ENCODE measurements around the gene CD302.
"Not testable (repeated sequence)": the region's sequence is repeated elsewhere in the genome, so short reads cannot be mapped to it uniquely, and the experiment has no call there.

Gene CD302

DNA sequence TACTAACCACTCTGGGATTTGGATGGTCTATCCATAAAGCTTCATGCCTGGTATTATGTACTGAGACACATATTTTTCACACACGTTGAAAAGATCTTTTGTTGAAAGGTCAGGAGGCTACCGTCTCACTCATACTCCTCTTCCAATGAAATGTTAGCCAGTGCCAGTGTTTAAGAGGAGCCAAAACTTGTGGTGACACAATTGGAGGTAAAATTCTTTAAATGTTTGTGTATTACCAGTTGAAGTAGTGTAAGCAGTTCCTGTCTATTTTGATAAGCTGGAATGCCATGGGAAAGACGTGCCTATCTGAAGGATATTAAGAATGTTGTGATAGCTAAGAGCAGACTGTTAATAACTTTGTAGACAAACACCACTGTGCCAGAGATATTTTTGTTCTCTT lies 53.6 kb downstream of the CD302 start:
- DNase-seq, result no peak

DNA sequence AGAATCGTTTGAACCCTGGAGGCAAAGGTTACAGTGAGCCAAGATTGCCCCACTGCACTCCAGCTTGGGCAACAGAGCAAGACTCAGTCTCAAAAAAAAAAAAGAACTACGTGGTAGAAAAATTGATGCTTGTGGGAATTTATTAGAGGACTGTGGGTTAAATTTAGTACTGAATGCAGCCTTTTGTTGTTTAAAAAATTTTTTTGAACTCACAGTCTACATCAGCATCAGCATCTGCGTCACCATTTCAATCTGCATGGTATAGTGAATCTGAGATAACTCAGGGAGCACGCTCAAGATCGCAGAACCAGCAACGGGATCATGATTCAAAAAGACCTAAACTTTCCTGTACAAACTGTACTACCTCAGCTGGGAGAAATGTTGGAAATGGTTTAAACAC lies 55.2 kb downstream of the CD302 start:
- no peak for DNase-seq

DNA sequence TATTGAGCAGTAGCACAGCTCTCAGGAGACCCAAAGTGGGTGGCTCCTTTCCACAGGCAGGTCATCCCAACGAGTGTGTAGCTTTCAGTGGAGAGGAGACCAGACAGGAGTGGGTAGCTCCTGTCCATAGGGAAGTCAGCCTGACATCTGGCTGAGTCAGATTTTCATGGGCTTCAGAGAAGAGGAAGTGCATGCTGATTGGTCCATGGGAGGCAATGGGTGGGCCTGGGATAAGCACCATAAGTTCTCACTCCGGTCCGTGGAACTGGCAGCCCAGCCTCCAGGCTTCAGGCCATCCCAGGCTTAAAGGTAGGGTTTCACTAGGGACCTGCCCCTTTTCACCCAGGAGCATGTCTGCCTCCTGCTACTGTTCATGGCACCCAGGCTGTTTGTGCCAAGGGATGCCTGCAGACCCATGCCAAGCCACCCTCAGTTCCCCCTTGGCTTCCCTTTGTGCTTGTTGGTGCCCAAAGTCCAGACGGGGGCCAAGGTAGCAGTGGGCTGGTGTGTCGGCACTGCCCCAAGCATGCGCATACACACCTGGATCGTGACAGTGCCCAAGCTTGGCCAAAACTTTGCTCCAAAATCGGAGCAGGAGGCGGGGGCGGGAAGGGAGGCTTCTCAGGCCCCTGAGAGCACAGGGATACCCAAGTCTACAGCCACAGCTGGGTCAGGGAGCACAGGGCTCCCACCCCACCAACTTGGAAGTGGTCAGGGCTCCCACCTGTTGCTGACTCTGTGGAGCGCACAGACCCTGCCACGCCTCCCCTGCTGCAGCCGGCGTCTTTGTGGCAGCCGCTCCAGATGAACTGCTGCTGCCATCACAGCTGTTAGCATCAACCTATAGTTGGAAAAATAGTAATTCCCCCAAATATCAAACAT lies 59.3 kb downstream of the CD302 start:
- DNase-seq, result no peak

DNA sequence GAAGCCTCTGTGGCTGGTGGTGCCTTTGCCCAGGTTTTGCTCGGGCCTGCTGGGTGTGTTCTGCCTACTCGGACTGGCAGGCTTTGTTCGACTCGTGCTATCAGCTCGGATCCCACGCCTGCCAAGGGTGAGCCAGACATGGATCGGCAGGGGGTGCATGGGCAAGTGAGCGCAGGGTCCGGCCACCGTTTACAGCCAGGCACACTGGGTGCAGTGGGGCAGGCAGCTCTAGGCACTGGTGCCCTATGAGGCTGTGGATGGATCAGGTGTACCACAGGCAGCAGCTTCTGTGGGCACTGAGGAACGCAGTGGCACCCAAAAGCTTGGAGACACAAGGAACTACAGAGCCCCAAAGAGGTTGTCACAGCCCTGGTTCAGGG lies 60.1 kb downstream of the CD302 start:
- no peak for DNase-seq

DNA sequence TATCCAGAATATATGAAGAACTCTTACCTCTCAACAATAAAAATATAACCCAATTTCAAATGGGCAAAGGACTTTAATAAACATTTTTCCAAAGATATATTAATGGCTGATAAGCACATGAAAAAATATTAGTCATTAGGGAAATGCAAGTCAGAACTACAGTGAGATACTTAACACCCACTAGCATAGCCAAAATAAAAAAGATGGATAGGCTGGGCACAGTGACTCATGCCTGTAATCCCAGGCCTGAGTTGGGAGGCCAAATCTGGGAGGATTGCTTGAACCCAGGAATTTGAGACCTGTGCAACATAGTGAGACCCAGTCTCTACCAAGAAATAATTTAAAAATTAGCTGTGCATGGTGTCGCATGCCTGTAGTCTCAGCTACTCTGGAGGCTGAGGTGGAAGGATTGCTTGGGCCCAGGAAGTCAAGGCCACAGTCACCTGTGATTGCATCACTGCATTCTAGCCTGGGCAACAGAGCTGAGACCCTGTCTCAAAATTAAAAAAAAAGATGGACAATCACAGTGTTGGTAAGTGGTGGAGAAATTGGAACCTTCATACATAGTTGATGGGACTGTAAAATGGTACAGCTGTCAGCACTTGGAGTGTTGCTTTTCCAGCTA lies 60.6 kb downstream of the CD302 start:
- no peak for DNase-seq

DNA sequence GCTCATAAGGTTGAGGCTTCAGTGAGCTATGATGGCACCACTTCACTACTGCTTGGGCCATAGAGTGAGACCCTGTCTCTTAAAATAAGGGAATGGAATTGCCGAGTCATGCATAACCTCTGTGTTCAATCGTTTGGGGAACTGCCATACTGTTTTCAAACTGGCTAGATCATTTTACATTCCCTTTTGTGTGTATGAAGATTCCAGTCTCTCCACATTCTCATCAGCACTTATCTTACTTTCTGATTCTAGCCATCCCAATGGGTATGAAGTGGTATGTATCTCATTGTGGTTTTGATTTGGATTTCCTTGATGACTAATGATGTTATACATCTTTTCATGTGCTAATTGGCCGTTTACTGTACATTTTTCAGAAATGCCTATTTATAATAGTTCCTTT lies 62.0 kb downstream of the CD302 start:
- DNase-seq, result no peak

DNA sequence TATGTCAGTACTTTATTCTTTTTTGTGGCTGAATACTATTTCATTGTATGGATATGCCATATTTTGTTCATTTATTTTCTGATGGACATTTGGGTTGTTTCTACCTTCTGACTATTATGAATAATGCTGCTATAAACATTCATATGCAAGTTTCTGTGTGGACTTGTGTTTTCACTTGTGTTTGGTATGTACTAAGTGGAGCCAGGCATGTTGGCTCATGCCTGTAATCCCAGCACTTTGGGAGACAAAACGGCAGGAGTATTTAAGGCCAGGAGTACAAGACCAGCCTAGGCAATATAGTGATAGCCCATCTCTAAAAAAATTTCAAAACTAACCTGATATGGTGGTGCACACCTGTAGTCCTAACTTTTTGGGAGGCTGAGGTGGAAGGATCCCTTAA lies 62.4 kb downstream of the CD302 start:
- DNase-seq, result no peak

DNA sequence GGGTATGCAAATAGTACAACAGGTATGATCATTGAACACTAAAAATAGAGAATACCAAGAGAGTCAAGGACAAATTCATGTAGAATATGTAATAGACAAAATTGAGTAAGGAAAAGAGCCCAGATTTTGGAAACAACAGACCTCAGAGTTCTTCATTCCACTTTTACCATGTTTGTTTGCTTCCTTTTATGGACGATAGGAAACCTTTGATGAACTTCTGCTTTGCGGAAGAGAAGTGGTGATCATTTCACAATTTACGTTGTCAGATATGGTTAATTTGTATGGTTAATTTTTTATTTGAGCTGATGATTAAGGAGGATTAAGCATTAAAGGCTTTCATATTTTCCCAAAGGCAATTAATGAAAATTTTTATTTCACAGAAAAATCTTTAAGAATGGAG lies 69.4 kb downstream of the CD302 start:
- DNase-seq, result no peak

DNA sequence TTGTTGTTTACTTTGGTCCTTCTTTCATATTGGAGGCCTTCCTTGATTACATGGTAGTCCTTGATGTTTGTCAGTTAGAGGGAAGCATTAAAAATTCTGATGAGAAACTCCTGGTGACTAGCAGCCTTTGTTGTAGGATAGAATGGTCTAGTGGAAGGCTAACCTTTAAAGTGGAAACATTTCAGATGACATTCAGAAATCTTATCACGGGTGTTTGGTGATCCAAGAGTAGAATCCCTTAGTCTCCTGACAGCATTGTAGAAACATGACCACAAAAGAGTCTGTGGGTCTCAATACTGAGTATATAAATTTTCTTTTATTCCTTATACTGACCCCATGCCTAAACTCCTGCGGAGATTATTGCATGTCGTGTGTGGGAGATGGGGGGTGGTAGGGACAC lies 72.3 kb downstream of the CD302 start:
- DNase-seq, result no peak

DNA sequence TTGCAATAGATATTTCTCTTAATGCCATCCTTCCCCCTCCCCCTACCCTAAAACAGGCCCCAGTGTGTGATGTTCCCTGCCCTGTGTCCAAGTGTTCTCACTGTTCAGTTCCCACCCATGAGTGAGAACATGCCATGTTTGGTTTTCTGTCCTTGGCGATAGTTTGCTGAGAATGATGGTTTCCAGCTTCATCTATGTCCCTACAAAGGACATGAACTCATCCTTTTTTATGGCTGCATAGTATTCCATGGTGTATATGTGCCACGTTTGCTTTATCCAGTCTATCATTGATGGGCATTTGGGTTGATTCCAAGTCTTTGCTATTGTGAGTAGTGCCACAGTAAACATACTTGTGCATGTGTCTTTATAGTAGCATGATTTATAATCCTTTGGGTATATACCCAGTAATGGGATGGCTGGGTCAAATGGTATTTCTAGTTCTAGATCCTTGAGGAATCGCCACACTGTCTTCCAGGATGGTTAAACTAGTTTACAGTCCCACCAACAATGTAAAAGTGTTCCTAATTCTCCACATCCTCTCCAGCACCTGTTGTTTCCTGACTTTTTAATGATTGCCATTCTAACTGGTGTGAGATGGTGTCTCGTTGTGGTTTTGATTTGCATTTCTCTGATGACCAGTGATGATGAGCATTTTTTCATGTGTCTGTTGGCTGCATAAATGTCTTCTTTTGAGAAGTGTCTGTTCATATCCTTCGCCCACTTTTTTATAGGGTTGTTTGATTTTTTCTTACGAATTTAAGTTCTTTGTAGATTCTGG lies 73.0 kb downstream of the CD302 start:
- not testable (repeated sequence) for DNase-seq

DNA sequence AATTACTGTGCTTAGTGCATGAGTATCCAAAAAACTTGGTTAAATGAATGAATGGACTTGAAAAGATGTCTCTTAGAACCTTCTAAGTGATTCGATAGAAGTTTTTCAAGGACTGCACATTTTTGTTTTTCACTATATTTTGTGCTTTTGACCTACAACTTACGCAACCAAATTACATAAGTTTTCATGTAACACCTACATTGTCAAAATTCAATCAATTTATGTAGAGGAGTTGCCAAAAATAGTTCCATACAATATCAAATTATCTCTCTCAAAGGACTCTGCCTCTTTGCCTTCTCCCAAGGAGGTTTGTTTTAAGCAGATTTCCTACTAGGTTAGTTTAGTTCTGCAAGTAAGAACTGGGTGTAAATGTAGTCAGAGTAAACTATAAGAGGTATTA lies 75.4 kb downstream of the CD302 start:
- no peak for DNase-seq

DNA sequence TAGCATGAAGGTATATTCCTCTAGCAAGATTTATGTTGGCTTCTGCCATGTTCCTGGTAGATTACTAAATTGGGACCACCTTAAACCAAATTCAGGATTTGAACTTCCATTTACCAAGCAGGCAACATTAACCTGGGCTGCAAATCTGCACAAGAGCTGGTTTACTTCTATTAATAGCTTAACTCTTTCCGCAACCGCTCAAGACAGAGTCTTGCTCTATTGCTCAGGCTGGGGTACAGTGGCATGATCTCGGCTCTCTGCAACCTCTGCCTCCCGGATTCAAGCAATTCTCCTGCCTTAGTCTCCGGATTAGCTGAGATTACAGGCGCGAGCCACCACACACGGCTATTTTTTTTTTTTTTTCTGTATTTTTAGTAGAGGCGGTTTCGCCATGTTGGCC lies 77.3 kb downstream of the CD302 start:
- DNase-seq, result no peak

Measured in activated T-cell treated with anti-CD3 and anti-CD28 coated beads, Interleukin-2, amount 50 U/mL, for 1 hour (primary cell).